Pulmonary artery endothelial cell (primary cell): ENCODE results near the gene CALR3. TPM values are rescaled to one million over a fixed set of nuclear protein-coding genes. Genes with fewer than 3 reads are reported as not detected.
"Not testable (repeated sequence)": the region's sequence is repeated elsewhere in the genome, so short reads cannot be mapped to it uniquely, and the experiment has no call there.

Experiments
- DNase-seq: peaks from one replicate; pipeline ENCODE4 v3.0.0-alpha.2; 2011; ENCODE audit warnings: low read depth, low spot score
- total RNA-seq: library from RNA; depleted of rRNA; stranded (reverse); fragments of >200 nt; gene quantifications from 2 replicates; pipeline ENCODE4 v1.2.3, GENCODE V29; 2014

Gene CALR3
- total RNA-seq, 1 donor from 2014 or later = not detected

- no peak for DNase-seq
These were observed 1.1 kb upstream of the CALR3 start for GRCh38 chr19:16497042-16497441.

- no peak for DNase-seq
These were observed 631 bp upstream of the CALR3 start for GRCh38 chr19:16496613-16496983.

- DNase-seq = not testable (repeated sequence)
These were observed 9.5 kb downstream of the CALR3 start for GRCh38 chr19:16486476-16486875.

- DNase-seq = no peak
These were observed 13.2 kb downstream of the CALR3 start for GRCh38 chr19:16482745-16483144.

- no peak for DNase-seq
These were observed 18.7 kb downstream of the CALR3 start for GRCh38 chr19:16477311-16477710.

GRCh38 chr19:16476401-16476800, 19.6 kb downstream of the CALR3 start:
- no peak for DNase-seq

GRCh38 chr19:16473875-16474392, 22.0 kb downstream of the CALR3 start:
- DNase-seq = no peak

- DNase-seq = no peak
These were observed 23.0 kb downstream of the CALR3 start for GRCh38 chr19:16472992-16473391.

GRCh38 chr19:16472559-16472899, 23.4 kb downstream of the CALR3 start:
- not testable (repeated sequence) for DNase-seq

GRCh38 chr19:16470911-16471811, 24.8 kb downstream of the CALR3 start:
- DNase-seq = no peak

GRCh38 chr19:16470541-16470910, 25.4 kb downstream of the CALR3 start:
- no peak for DNase-seq

- DNase-seq = no peak
These were observed 28.4 kb downstream of the CALR3 start for GRCh38 chr19:16467581-16467980.

GRCh38 chr19:16466802-16467427, 29.1 kb downstream of the CALR3 start:
- not testable (repeated sequence) for DNase-seq

- DNase-seq = no peak
These were observed 30.7 kb downstream of the CALR3 start for GRCh38 chr19:16465239-16465638.

GRCh38 chr19:16463991-16464575, 31.9 kb downstream of the CALR3 start:
- no peak for DNase-seq

- no peak for DNase-seq
These were observed 32.5 kb downstream of the CALR3 start for GRCh38 chr19:16463341-16463990.

- no peak for DNase-seq
These were observed 33.2 kb downstream of the CALR3 start for GRCh38 chr19:16462757-16463250.

- DNase-seq = no peak
These were observed 34.3 kb downstream of the CALR3 start for GRCh38 chr19:16461630-16462051.

- no peak for DNase-seq
These were observed 35.5 kb downstream of the CALR3 start for GRCh38 chr19:16460454-16460853.

GRCh38 chr19:16459680-16460079, 36.3 kb downstream of the CALR3 start:
- DNase-seq = no peak
